Naive thymus-derived CD8-positive, alpha-beta T cell (primary cell): ENCODE measurements around the gene CYP2A7. TPM values are rescaled to one million over a fixed set of nuclear protein-coding genes. Genes with fewer than 3 reads are reported as not detected.
"Not testable (repeated sequence)": the region's sequence is repeated elsewhere in the genome, so short reads cannot be mapped to it uniquely, and the experiment has no call there.

Source experiments
- ATAC-seq, 2 donors: fragments of 150-1000 bp; cut with Tn5 transposase in 1 of 2; sonication (Bioruptor Pico), chemical (Tn5 transposase) in 1 of 2; 1 replicate in 1 of 2; 2 replicates in 1 of 2; pipeline ENCODE4 v1.10.0; 2021; ENCODE audit warnings: mild to moderate bottlenecking in 2 of 2, moderate library complexity in 2 of 2
- POLR2A ChIA-PET: fragments of 350-600 bp; sonication (Branson Sonifier 250); formaldehyde crosslinking; loops from one replicate; lab custom pipeline; 2021; ENCODE audit warnings: antibody characterized with exemption; lab: Charles Lee
- DNase-seq, 10 donors: peaks; one replicate each; pipeline versions ENCODE4 v3.0.0 to v3.0.0-alpha.2; 2020 to 2022
- H3K27ac Mint-ChIP-seq, 10 donors: one replicate each; pipeline ENCODE4 v1.8.0; 2020 to 2022; ENCODE audit warnings: mild to moderate bottlenecking in 10 of 10, mixed read lengths in 10 of 10, moderate library complexity in 4 of 10, inconsistent platforms in 1 of 10
- H3K27me3 Mint-ChIP-seq, 5 donors: one replicate each; pipeline ENCODE4 v1.8.0; 2021 to 2022; ENCODE audit warnings: mixed read lengths in 5 of 5
- H3K36me3 Mint-ChIP-seq, 3 donors: one replicate each; pipeline ENCODE4 v1.8.0; 2020 to 2022; ENCODE audit warnings: mixed read lengths in 3 of 3, mild to moderate bottlenecking in 2 of 3, inconsistent platforms in 1 of 3
- H3K4me1 Mint-ChIP-seq, 4 donors: one replicate each; pipeline ENCODE4 v1.8.0; 2021 to 2022; ENCODE audit warnings: mixed read lengths in 4 of 4
- H3K4me3 Mint-ChIP-seq, 10 donors: one replicate each; pipeline ENCODE4 v1.8.0; 2020 to 2022; ENCODE audit warnings: mild to moderate bottlenecking in 10 of 10, mixed read lengths in 10 of 10, moderate library complexity in 6 of 10, inconsistent platforms in 1 of 10
- H3K9me3 Mint-ChIP-seq, 9 donors: one replicate each; pipeline ENCODE4 v1.8.0; 2020 to 2022; ENCODE audit warnings: mixed read lengths in 9 of 9, mild to moderate bottlenecking in 3 of 9, inconsistent platforms in 1 of 9, moderate library complexity in 1 of 9
- polyA plus RNA-seq, 3 donors: library from polyadenylated mRNA; unstranded; fragments of 300-500 nt; fragmentation: Illumina TruSeq; gene quantifications; one replicate each; pipeline ENCODE4 v1.2.3, GENCODE V29; 2021
- total RNA-seq, 8 experiments: library from RNA in 2 of 8; stranded (reverse) in 2 of 8; gene quantifications; one replicate each; pipeline ENCODE4 v1.2.3 and lab custom pipeline; 2021 to 2026

The CYP2A7 gene
- total and polyA plus RNA-seq, 5 experiments from 2014 or later = not detected

DNA sequence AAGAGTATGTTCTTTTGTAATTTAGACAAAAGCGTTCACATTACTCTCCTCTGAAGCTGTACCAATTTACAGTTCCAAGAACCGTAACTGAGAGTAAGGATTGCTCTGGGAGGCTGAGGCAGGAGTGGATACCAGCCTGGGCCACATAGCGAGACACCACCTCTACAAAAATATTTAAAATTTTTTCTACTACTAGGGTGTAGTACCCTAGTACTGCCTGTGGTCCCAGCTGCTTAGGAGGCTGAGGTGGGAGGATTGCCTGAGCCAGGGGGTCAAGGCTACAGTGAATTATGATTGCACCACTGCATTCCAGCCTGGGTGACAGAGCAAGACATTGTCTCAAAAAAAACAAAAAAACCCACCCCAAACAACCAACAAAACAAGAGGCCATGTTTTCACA lies 19.7 kb downstream of the CYP2A7 start:
- H3K27ac Mint-ChIP-seq = no peak overlapping the region
- DNase-seq = no peak
- H3K36me3 Mint-ChIP-seq = no peaks in the 10 kb centered on the region
- H3K4me3 Mint-ChIP-seq = no peak overlapping the region
- no peaks in the 10 kb centered on the region for H3K4me1 Mint-ChIP-seq
- peaks cover 0 to 11% (median 4%) of the 10 kb centered on the region in 5 donors for H3K27me3 Mint-ChIP-seq
- POLR2A ChIA-PET = no interaction called here
- no peaks in the 10 kb centered on the region for H3K9me3 Mint-ChIP-seq
- no peak for ATAC-seq

DNA sequence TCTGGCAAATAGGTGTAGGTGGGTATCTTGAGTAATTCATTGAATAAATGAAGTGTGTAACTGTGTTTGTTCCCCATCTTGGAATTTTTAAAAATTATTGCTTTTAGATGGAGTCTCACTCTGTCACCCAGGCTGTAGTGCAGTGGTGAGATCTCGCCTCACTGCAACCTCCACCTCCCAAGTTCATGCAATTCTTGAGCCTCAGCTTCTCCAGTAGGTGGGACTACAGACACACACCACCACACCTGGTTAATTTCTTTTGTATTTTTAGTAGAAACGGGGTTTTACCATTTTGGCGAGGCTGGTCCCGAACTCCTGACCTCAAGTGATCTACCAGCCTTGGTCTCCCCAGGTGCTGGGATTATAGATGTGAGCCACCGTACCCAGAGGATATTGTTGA lies 23.9 kb downstream of the CYP2A7 start:
- ATAC-seq (no peak), DNase-seq (no peak)
- no peaks in the 10 kb centered on the region for H3K9me3 Mint-ChIP-seq
- POLR2A ChIA-PET = no interaction called here
- no peaks in the 10 kb centered on the region for H3K4me1 Mint-ChIP-seq
- no peak overlapping the region for H3K4me3 Mint-ChIP-seq
- H3K27ac Mint-ChIP-seq = peak overlapping the region in 1 of 10 donors; percentile 60
- H3K27me3 Mint-ChIP-seq = peaks cover 0 to 6% (median 4%) of the 10 kb centered on the region in 5 donors
- H3K36me3 Mint-ChIP-seq = no peaks in the 10 kb centered on the region

DNA sequence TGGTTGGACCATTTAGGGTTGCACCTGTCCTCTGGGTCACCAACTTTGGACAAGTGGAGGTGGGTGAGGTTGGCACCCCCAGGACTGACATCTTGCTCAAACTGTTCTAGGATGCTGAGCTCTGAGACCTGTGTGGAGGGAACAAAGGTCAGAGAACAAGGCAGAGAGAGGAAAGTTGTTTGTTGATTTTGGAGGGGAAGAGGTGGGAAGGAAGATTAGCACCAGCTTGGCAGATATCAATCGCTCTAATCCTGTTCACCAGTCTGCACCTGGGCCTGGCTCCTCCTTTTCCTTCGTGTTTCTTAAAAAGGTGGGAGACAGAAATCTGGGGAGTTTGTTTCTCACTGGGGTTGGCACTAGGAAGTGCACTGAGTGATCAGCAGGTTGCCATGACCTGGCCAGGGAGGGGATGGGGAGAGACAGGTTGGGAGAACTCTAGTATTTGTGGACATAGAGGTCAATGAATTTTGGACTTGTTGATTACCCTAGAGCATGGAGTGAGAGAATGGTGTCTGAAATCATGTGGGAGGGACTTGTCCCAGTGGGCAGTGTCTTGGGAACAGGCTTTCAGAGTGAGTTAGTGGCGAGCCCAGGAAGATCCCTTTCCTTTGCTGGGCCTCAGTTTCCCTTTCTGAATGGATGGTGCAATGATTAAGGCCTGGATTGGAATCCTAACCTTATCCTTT lies 29.4 kb downstream of the CYP2A7 start:
- H3K36me3 Mint-ChIP-seq, POLR2A ChIA-PET, H3K9me3 Mint-ChIP-seq, H3K27ac Mint-ChIP-seq, DNase-seq, H3K4me3 Mint-ChIP-seq, ATAC-seq: not testable (repeated sequence)
- peaks cover 4 to 28% (median 19%) of the 10 kb centered on the region in 5 donors for H3K27me3 Mint-ChIP-seq
- peaks cover 12 to 20% (median 12%) of the 10 kb centered on the region in 4 donors for H3K4me1 Mint-ChIP-seq

DNA sequence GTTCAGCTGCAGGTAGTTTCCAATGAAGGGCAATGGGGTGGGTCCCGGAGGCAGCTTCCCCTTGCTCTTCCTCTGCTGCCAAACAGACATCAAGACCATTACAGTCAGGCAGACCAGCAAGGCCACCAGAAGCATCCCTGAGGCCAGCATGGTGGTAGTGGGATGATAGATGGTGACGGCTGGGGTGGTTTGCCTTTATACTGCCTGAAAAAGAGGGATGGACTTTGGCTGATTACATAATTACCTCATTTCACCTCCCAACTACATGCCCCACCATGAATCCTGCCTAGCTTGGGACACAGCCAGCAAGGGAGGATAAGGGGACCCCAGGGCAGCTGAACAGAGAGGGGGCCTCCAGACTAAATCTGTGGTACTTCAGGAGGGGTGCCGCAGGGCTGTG lies 31.8 kb downstream of the CYP2A7 start, which contains the start of gene CYP2A6:
Gene CYP2A6 (minus strand): TSS at position 171 of the 400 bp plus-strand sequence. CDS start 21 bp downstream, at position 150.
- peak within 1 kb of the TSS in 7 of 10 donors; percentile 50 to 81 (median 63) for H3K4me3 Mint-ChIP-seq
- DNase-seq, ATAC-seq, H3K36me3 Mint-ChIP-seq, H3K9me3 Mint-ChIP-seq, POLR2A ChIA-PET: not testable (repeated sequence)
- peaks cover 4 to 32% (median 26%) of the 10 kb centered on the region in 5 donors for H3K27me3 Mint-ChIP-seq
- H3K4me1 Mint-ChIP-seq = peaks cover 15 to 28% (median 17%) of the 10 kb centered on the region in 4 donors
- H3K27ac Mint-ChIP-seq = peak within 1 kb of the TSS in 8 of 10 donors; percentile 49 to 97 (median 76)

DNA sequence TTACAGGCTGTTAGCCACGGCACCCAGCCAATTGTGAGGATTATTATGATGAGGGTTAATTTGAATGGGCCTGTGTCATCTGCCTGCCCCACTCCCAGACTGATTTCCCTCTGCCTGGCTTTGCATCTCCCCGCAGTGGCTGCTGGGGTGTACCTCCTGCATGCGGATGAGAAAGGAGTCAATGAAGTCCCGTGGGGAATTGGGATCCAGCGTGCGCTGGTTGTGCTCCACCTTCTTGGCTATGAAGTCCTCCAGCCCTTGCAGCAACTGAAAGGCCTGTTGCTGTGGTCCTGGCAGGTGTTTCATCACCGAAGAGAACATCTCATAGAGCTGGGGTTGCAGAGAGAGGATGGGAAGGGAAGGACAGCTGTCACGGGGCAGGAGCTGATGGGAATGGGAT lies 35.3 kb downstream of the CYP2A7 start:
- H3K9me3 Mint-ChIP-seq, POLR2A ChIA-PET, DNase-seq, ATAC-seq, H3K36me3 Mint-ChIP-seq: not testable (repeated sequence)
- Mint-ChIP-seq H3K27me3 (peaks cover 4 to 32% (median 26%) of the 10 kb centered on the region in 5 donors), H3K27ac (peak overlapping the region in 7 of 10 donors; percentile 1 to 97 (median 52)), H3K4me3 (peak overlapping the region in 1 of 10 donors; percentile 57), H3K4me1 (peaks cover 27 to 51% (median 34%) of the 10 kb centered on the region in 4 donors)

DNA sequence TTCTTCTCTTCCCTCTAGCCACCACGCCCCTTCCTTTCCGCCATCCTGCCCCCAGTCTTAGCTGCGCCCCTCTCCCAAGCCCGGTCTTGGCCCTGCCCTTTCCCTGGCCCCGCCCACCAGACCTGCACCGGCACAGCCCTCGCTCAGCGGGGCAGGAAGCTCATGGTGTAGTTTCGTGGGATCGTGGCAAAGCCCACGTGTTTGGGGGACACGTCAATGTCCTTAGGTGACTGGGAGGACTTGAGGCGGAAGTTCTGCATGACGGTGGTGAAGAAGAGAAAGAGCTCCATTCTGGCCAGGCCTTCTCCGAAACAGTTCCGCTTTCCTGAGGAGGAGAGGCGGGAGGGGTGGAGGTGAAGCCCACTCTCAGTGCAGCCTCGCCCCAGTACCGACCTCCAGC lies 38.4 kb downstream of the CYP2A7 start:
- Mint-ChIP-seq H3K4me3 (peak overlapping the region; percentile 50 to 84 (median 75)), H3K27ac (peak overlapping the region; percentile 76 to 99 (median 94)), H3K27me3 (peaks cover 0 to 17% (median 13%) of the 10 kb centered on the region in 5 donors), H3K4me1 (peaks cover 19 to 42% (median 28%) of the 10 kb centered on the region in 4 donors)
- POLR2A ChIA-PET = interaction anchor here (0.9 to 1.4 kb wide), 3 partner anchors 10 to 128 kb away, joined by 4 to 5 read pairs (median 4); no protein-coding TSS in a partner anchor
- DNase-seq (peak; percentile 46 to 93 (median 88)), ATAC-seq (peak; percentile 92 to 95)
- not testable (repeated sequence) for H3K9me3 Mint-ChIP-seq, H3K36me3 Mint-ChIP-seq

DNA sequence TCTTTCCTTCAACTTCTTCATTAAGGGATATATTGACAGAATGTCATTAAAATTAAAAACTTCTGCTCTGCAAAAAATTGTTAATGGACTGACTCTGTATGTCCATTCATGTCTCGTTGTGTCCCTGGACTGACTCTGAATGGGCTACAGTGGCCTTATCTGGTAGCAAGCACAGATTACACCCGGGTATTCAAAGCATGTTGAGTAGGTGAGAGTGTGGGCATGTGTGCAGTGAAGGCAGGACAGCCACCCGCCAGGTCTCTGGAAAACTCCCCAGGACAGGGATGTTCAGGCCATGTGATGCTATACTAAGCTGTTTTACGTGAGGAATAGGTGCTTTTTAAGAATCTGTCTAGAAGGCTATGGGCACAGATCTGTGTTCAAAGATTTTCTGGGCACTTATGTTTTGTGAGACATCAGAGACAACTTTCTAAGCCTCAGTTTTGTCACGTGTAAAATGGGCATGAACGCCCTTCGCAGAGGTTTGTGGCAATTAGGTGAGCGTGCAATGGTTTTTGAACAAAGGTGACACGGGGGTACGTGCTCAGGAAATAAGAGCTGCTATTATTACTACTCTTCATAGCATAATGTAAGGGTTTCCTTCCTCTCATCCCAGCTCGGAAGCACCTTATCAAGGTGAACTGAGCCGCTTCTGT lies 38.9 kb downstream of the CYP2A7 start:
- H3K4me1 Mint-ChIP-seq = peaks cover 16 to 37% (median 26%) of the 10 kb centered on the region in 4 donors
- POLR2A ChIA-PET = interaction anchor here (0.5 to 1.4 kb wide), 4 partner anchors 32 to 154 kb away, joined by 3 to 5 read pairs (median 4); no protein-coding TSS in a partner anchor
- ATAC-seq (peak; percentile 19), DNase-seq (peak in 1 of 10 donors; percentile 29)
- H3K36me3 Mint-ChIP-seq, H3K9me3 Mint-ChIP-seq: not testable (repeated sequence)
- H3K4me3 Mint-ChIP-seq = peak overlapping the region; percentile 46 to 84 (median 75)
- H3K27me3 Mint-ChIP-seq = peaks cover 0 to 12% (median 11%) of the 10 kb centered on the region in 5 donors
- H3K27ac Mint-ChIP-seq = peak overlapping the region; percentile 76 to 99 (median 92)

DNA sequence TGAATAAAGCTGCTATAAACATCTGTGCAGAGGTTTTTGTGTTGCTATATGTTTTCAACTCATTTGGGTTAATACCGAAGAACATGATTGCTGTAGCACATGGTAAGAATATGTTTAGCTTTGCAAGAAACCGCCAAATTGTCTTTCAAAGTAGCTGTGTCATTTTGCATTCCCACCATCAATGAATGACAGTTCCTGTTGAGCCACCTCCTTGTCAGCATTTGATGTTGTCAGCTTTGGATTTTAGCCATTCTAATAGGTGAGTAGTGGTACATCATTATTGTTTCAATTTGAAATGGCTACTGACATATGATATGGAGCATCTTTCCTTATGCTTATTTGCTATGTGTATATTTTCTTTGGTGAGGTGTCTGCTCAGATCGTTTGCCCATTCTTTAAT lies 40.0 kb downstream of the CYP2A7 start:
- H3K36me3 Mint-ChIP-seq, H3K9me3 Mint-ChIP-seq, H3K27me3 Mint-ChIP-seq, H3K4me3 Mint-ChIP-seq, ATAC-seq, POLR2A ChIA-PET, DNase-seq: not testable (repeated sequence)
- Mint-ChIP-seq H3K27ac (peak overlapping the region in 6 of 10 donors; percentile 20 to 86 (median 74)), H3K4me1 (peaks cover 12 to 26% (median 20%) of the 10 kb centered on the region in 4 donors)

DNA sequence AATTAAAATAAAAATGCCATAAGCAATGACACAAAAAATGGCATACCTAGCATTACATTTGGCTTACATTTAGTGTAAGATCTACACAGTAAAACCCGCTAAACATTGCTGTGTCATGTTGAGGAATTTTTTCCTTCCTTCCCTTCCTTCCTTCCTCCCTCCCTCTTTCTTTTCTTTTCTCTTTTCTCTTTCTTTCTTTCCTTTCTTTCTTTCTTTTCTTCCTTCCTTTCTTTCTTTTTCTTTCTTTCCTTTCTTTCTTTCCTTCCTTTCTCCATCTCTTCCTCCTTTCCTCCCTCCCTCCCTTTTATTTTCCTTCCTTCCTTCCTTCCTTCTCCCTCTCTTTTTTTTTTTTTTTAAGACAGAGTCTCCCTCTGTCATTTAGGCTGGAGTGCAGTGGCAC lies 43.6 kb downstream of the CYP2A7 start:
- H3K36me3 Mint-ChIP-seq, ATAC-seq, POLR2A ChIA-PET, H3K4me3 Mint-ChIP-seq, DNase-seq, H3K27me3 Mint-ChIP-seq, H3K9me3 Mint-ChIP-seq: not testable (repeated sequence)
- H3K27ac Mint-ChIP-seq = peak overlapping the region in 1 of 10 donors; percentile 53
- peaks cover 2 to 12% (median 11%) of the 10 kb centered on the region in 4 donors for H3K4me1 Mint-ChIP-seq

DNA sequence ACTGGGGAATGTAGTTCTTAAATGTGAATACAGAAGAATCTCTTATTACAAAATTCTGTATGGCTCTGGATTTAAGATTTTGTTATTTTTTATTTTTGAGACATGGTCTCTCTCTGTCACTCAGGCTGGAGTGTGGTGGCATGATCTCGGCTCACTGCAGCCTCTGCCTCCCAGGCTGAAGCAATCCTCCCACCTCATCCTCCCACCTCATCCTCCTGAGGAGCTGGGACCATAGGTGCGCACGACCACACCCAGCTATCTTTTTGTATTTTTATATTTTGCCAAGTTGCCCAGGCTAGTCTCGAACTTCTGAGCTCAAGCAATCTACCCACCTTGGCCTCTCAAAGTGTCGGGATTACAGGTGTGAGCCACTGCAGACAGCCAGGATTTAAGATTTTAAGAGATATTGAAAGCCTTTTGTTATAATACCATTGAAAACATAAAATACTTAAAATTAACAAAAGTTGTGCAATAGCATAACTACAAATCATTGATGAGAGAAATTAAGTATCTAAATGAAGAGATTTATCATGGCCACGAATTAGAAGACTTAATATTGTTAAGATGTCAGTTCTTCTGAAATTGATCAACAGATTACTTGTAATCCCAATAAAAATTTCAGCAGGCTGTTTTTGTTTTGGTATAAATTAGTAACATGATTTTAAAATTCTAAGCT lies 45.1 kb downstream of the CYP2A7 start:
- POLR2A ChIA-PET = no interaction called here
- no peak overlapping the region for H3K4me3 Mint-ChIP-seq
- peaks cover 2 to 14% (median 13%) of the 10 kb centered on the region in 4 donors for H3K4me1 Mint-ChIP-seq
- no peak for ATAC-seq
- H3K27me3 Mint-ChIP-seq = no peaks in the 10 kb centered on the region
- DNase-seq = no peak
- no peaks in the 10 kb centered on the region for H3K36me3 Mint-ChIP-seq
- H3K9me3 Mint-ChIP-seq = no peaks in the 10 kb centered on the region
- peak overlapping the region in 2 of 10 donors; percentile 39 to 52 for H3K27ac Mint-ChIP-seq

DNA sequence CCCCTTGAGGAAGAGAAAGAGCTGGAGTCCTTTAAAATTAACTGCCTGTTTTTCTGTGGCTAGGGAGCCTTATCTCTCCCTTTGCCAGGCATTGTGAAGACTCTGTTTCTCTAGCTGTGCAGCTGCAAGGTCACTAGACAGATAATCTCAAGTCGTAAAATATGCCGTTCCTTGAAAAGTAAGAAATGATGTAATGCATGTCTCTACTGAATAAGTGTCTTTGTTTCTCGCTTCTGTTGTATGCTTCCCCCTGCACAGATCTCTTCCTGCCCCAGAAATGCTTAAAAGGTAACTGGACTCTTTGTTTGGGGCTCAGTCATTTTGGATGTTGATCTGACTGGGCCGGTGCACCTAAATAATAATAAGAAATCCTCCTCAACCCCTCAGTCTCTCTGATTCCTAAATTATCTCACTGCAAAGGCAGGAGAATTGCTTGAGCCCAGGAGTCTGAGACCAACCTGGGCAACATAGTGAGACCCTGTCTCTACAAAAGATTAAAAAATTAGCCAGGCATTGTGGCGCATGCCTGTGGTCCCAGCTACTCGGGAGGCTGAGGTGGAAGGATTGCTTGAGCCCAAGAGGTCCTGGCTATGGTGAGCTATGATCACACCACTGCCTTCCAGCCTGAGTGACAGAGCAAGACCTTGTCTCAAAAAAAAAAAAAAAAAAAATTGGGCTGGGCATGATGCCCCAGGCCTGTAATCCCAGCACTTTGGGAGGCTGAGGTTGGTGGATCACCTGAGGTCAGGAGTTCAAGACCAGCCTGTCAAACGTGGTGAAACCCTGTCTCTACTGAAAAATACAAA lies 48.1 kb downstream of the CYP2A7 start:
- peak overlapping the region in 9 of 10 donors; percentile 15 to 69 (median 39) for H3K4me3 Mint-ChIP-seq
- H3K27me3 Mint-ChIP-seq, H3K36me3 Mint-ChIP-seq, DNase-seq, H3K9me3 Mint-ChIP-seq: not testable (repeated sequence)
- ATAC-seq = peak; percentile 36 to 39
- H3K27ac Mint-ChIP-seq = peak overlapping the region; percentile 45 to 96 (median 86)
- POLR2A ChIA-PET = interaction anchor here (0.7 kb wide), 1 partner anchor 10 kb away, joined by 4 read pairs; no protein-coding TSS in a partner anchor
- H3K4me1 Mint-ChIP-seq = peaks cover 2 to 14% (median 14%) of the 10 kb centered on the region in 4 donors
